ENCODE measurements around the gene SLC10A1. TPM values are rescaled to one million over a fixed set of nuclear protein-coding genes. Genes with fewer than 3 reads are reported as not detected.
A peak's percentile ranks its signal among the peaks of the same experiment; 100 is the strongest.

The SLC10A1 gene
- total and polyA plus RNA-seq, 2 donors (not counting 1 experiment from before 2014, with no cell fraction given) = not detected

DNA sequence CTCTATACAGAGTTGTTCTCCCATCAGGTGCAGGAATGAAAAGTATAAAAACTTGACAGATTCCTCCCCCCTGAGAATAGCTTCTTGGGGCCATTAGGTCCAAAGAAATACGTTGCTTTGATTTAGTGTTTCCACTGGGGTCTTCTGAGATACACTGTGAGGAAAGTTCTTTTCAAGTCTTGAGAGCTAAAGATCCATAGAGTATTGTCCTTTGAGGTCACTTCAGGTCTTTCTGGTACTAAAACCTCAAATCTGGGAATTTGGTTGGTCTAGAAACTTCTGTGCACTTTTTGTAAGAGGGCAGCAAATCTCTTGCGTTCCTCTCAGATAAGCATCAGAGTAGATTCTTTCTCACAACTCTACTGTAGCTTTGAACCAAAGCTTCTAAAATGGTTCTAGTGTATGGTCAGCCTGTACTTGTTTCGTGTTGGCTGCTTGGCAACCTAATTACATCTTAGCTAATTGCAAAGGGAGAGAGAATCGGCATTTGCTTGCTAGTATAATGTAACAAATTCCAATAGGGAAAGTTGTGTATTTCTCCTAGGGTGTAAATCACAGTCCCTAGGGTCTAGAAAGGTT lies 20.1 kb downstream of the SLC10A1 start:
- Mint-ChIP-seq H3K4me3 (no peak overlapping the region), H3K27ac (peak overlapping the region; percentile 2), H3K9me3 (ENCODE audit: insufficient read depth) (no peaks in the 10 kb centered on the region), H3K4me1 (peaks cover 32% of the 10 kb centered on the region), H3K27me3 (no peaks in the 10 kb centered on the region)
- no peaks in the 10 kb centered on the region for H3K4me1 ChIP-seq (ENCODE audit: control insufficient read depth in 2 of 2, insufficient read depth in 2 of 2, low read length in 2 of 2)
- H3K4me3 ChIP-seq (ENCODE audit: control extremely low read depth in 1 of 5, extremely low read depth in 1 of 5, insufficient read depth in 1 of 5, low read depth in 2 of 5, low read length in 4 of 5) = no peak overlapping the region
- H3K9ac ChIP-seq (ENCODE audit: low read length) = no peak overlapping the region
- intact Hi-C loops (cut with micrococcal nuclease) = no loop called here
- peaks cover 42% of the 10 kb centered on the region for H4K20me1 ChIP-seq (ENCODE audit: control insufficient read depth, insufficient read depth, low read length, poor library complexity, severe bottlenecking)
- peaks cover 18 to 79% of the 10 kb centered on the region in 2 experiments for H3K36me3 ChIP-seq (replicated peaks in 1 of 2; ENCODE audit: control extremely low read depth in 1 of 2, control insufficient read depth in 1 of 2, extremely low read depth in 1 of 2, insufficient read depth in 2 of 2, low read length in 1 of 2)
- no peak for ATAC-seq (ENCODE audit: low read depth)
- 93% methylated on average over 2 of the region's 4 CpGs for WGBS (ENCODE audit: insufficient coverage)
- peaks cover 35% of the 10 kb centered on the region for H3K79me2 ChIP-seq (ENCODE audit: control insufficient read depth, insufficient read depth, low read length)
- no peak overlapping the region for H2AFZ ChIP-seq (ENCODE audit: insufficient read depth, low read depth, low read length, poor library complexity, severe bottlenecking)
- no peak overlapping the region for H3K27ac ChIP-seq (ENCODE audit: low read length in 2 of 2)
- H3K9me3 ChIP-seq (ENCODE audit: control extremely low read depth in 1 of 3, control insufficient read depth in 2 of 3, insufficient read depth in 1 of 3, low read length in 2 of 3) = no peaks in the 10 kb centered on the region
- no peak for TF ChIP-seq EZH2 (IDR thresholded peaks at IDR 0.05; ENCODE audit: borderline replicate concordance, insufficient read depth, low read depth, low read length, poor library complexity, severe bottlenecking)
- TF ChIP-seq, protein P1, sequence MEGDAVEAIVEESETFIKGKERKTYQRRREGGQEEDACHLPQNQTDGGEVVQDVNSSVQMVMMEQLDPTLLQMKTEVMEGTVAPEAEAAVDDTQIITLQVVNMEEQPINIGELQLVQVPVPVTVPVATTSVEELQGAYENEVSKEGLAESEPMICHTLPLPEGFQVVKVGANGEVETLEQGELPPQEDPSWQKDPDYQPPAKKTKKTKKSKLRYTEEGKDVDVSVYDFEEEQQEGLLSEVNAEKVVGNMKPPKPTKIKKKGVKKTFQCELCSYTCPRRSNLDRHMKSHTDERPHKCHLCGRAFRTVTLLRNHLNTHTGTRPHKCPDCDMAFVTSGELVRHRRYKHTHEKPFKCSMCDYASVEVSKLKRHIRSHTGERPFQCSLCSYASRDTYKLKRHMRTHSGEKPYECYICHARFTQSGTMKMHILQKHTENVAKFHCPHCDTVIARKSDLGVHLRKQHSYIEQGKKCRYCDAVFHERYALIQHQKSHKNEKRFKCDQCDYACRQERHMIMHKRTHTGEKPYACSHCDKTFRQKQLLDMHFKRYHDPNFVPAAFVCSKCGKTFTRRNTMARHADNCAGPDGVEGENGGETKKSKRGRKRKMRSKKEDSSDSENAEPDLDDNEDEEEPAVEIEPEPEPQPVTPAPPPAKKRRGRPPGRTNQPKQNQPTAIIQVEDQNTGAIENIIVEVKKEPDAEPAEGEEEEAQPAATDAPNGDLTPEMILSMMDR (IDR thresholded peaks at IDR 0.05) = no peak
- DNase-seq = no peak
- H3K4me2 ChIP-seq (replicated peaks; ENCODE audit: low read depth, low read length, poor library complexity, severe bottlenecking) = no peak overlapping the region
- no peaks in the 10 kb centered on the region for H3K27me3 ChIP-seq (replicated peaks in 1 of 4; ENCODE audit: control extremely low read depth in 1 of 4, control insufficient read depth in 3 of 4, insufficient read depth in 4 of 4, low read length in 3 of 4)
- ChIA-PET POLR2A (no interaction called here), CTCF (interaction anchor here (0.6 kb wide), 1 partner anchor 8 kb away, joined by 3 read pairs; no protein-coding TSS in a partner anchor)

DNA sequence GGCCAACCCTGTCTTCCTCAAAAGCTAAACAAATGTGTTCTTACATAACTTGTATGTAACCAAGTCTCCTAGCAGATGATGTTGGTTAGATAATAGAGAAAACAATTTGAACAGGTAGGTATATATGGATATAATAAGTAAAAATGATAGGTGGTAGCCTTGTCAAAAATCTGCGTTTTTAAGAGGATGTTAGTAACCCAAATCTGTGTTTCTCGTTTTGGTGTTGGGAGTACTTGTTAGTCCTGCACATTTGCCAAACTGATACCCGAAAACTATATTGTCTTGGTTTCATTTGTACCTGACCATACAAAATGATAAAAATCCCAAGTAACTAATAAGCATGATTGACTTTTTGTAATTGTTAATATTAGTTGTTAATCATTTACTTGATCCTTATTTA lies 22.0 kb downstream of the SLC10A1 start:
- Histone ChIP-seq H3K27me3 (replicated peaks in 1 of 4; ENCODE audit: control extremely low read depth in 1 of 4, control insufficient read depth in 3 of 4, insufficient read depth in 4 of 4, low read length in 3 of 4) (no peaks in the 10 kb centered on the region), H3K4me1 (ENCODE audit: control insufficient read depth in 2 of 2, insufficient read depth in 2 of 2, low read length in 2 of 2) (peaks cover 0 to 3% of the 10 kb centered on the region in 2 donors), H2AFZ (ENCODE audit: insufficient read depth, low read depth, low read length, poor library complexity, severe bottlenecking) (no peak overlapping the region), H3K4me3 (ENCODE audit: control extremely low read depth in 1 of 5, extremely low read depth in 1 of 5, insufficient read depth in 1 of 5, low read depth in 2 of 5, low read length in 4 of 5) (no peak overlapping the region), H3K27ac (ENCODE audit: low read length in 2 of 2) (no peak overlapping the region), H4K20me1 (ENCODE audit: control insufficient read depth, insufficient read depth, low read length, poor library complexity, severe bottlenecking) (peaks cover 58% of the 10 kb centered on the region), H3K36me3 (replicated peaks in 1 of 2; ENCODE audit: control extremely low read depth in 1 of 2, control insufficient read depth in 1 of 2, extremely low read depth in 1 of 2, insufficient read depth in 2 of 2, low read length in 1 of 2) (peaks cover 13 to 88% of the 10 kb centered on the region in 2 experiments), H3K9ac (ENCODE audit: low read length) (no peak overlapping the region), H3K79me2 (ENCODE audit: control insufficient read depth, insufficient read depth, low read length) (peaks cover 48% of the 10 kb centered on the region), H3K4me2 (replicated peaks; ENCODE audit: low read depth, low read length, poor library complexity, severe bottlenecking) (no peak overlapping the region), H3K9me3 (ENCODE audit: control extremely low read depth in 1 of 3, control insufficient read depth in 2 of 3, insufficient read depth in 1 of 3, low read length in 2 of 3) (no peaks in the 10 kb centered on the region)
- DNase-seq (no peak), ATAC-seq (ENCODE audit: low read depth) (no peak)
- TF ChIP-seq, protein P1 (IDR thresholded peaks at IDR 0.05) = no peak
- TF ChIP-seq EZH2 (IDR thresholded peaks at IDR 0.05; ENCODE audit: borderline replicate concordance, insufficient read depth, low read depth, low read length, poor library complexity, severe bottlenecking) = no peak
- intact Hi-C loops (cut with micrococcal nuclease) = no loop called here
- WGBS (ENCODE audit: insufficient coverage) = no CpG with 5 or more reads among the region's 3 CpGs
- Mint-ChIP-seq H3K27me3 (no peaks in the 10 kb centered on the region), H3K9me3 (ENCODE audit: insufficient read depth) (no peaks in the 10 kb centered on the region), H3K4me3 (no peak overlapping the region), H3K4me1 (peaks cover 36% of the 10 kb centered on the region), H3K27ac (no peak overlapping the region)
- POLR2A ChIA-PET = no interaction called here
- CTCF ChIA-PET = no interaction called here
